HepG2 (cell line): ENCODE data around the gene ZFAND6. TPM values are rescaled to one million over a fixed set of nuclear protein-coding genes. Genes with fewer than 3 reads are reported as not detected.

Experiments
- BHLHE40 ChIP-seq: IDR thresholded peaks from 2 replicates; pipeline ENCODE4 v1.6.1; 2011; ENCODE audit warnings: low read length, improper control_type of control experiment
- CERS6 ChIP-seq: sonication (generic); formaldehyde crosslinking; IDR thresholded peaks from 2 replicates; pipeline ENCODE4 v1.5.0; 2020; ENCODE audit warnings: missing genetic modification reagents
- FOSL2 ChIP-seq: sonication (generic); formaldehyde crosslinking; IDR thresholded peaks from 2 replicates; pipeline ENCODE4 v1.4.0; 2020; ENCODE audit warnings: missing genetic modification reagents
- GLI4 ChIP-seq: sonication (generic); formaldehyde crosslinking; IDR thresholded peaks from 2 replicates; pipeline ENCODE4 v1.5.1; 2020; ENCODE audit warnings: missing genetic modification reagents, mild to moderate bottlenecking, moderate library complexity, borderline replicate concordance
- HNF4G ChIP-seq, 2 experiments: sonication (generic) in 1 of 2; formaldehyde crosslinking in 1 of 2; IDR thresholded peaks; 2 replicates each; pipeline versions ENCODE4 v1.4.0 to v1.6.1; 2011 to 2020; ENCODE audit warnings: borderline replicate concordance in 2 of 2, low read depth in 2 of 2, mild to moderate bottlenecking in 2 of 2, low read length in 1 of 2, missing genetic modification reagents in 1 of 2, moderate library complexity in 1 of 2
- HNRNPK ChIP-seq: fragments of 200-400 bp; formaldehyde crosslinking; IDR thresholded peaks from 2 replicates; pipeline ENCODE4 v1.6.1; 2018; ENCODE audit warnings: low read length, low read depth, moderate library complexity, mild to moderate bottlenecking; ENCODE audit not compliant: poor library complexity, severe bottlenecking
- KLF12 ChIP-seq: sonication (generic); formaldehyde crosslinking; IDR thresholded peaks from 2 replicates; pipeline ENCODE4 v1.4.0; 2020; ENCODE audit warnings: missing genetic modification reagents, borderline replicate concordance
- RERE ChIP-seq: IDR thresholded peaks from 2 replicates; pipeline ENCODE4 v1.6.1; 2016; ENCODE audit warnings: low read depth, missing genetic modification reagents, missing compliant biosample characterization
- SP5 ChIP-seq: IDR thresholded peaks from 2 replicates; pipeline ENCODE4 v1.6.1; 2016; ENCODE audit warnings: low read depth, borderline replicate concordance
- TCF12 ChIP-seq, 2 experiments: fragments of 450-650 bp in 1 of 2; sonication (generic) in 1 of 2; formaldehyde crosslinking in 1 of 2; IDR thresholded peaks; 2 replicates each; pipeline versions ENCODE4 v1.6.1 to v1.8.0; 2017 to 2022; ENCODE audit warnings: antibody characterized with exemption in 1 of 2, mild to moderate bottlenecking in 1 of 2, missing genetic modification reagents in 1 of 2, moderate library complexity in 1 of 2
- TFAP4 ChIP-seq: sonication (generic); IDR thresholded peaks from 2 replicates; pipeline ENCODE4 v1.6.1; 2016; ENCODE audit warnings: low read depth, borderline replicate concordance
- ZNF224 ChIP-seq: sonication (generic); formaldehyde crosslinking; IDR thresholded peaks from 2 replicates; pipeline ENCODE4 v1.5.0; 2020; ENCODE audit warnings: mild to moderate bottlenecking, missing genetic modification reagents
- ZNF546 ChIP-seq: sonication (generic); formaldehyde crosslinking; conservative IDR thresholded peaks from 2 replicates; pipeline ENCODE4 v1.8.1; 2023; ENCODE audit warnings: mild to moderate bottlenecking, missing genetic modification reagents
- ZNF556 ChIP-seq: sonication (generic); formaldehyde crosslinking; IDR thresholded peaks from 2 replicates; pipeline ENCODE4 v1.4.0; 2020; ENCODE audit warnings: mild to moderate bottlenecking, missing genetic modification reagents, borderline replicate concordance
- ZNF747 ChIP-seq: sonication (generic); formaldehyde crosslinking; IDR thresholded peaks from 2 replicates; pipeline ENCODE4 v1.8.1; 2023; ENCODE audit warnings: missing genetic modification reagents, mild to moderate bottlenecking, borderline replicate concordance
- polyA plus RNA-seq, 8 experiments: library from polyadenylated mRNA; depleted of rRNA in 3 of 8; stranded (reverse) in 7 of 8; unstranded in 1 of 8; fragments of >200 nt; fragmentation: Illumina TruSeq in 4 of 8; extraction: Trizol in 4 of 8; gene quantifications; 2 replicates each; pipeline versions ENCODE4 v1.2.1 to v1.2.3, GENCODE V29; 2011 to 2016; ENCODE audit warnings: low read depth in 4 of 8, missing spikeins in 1 of 8, mixed read lengths in 1 of 8; ENCODE audit not compliant: insufficient read depth in 1 of 8
- total RNA-seq, 5 experiments: library from RNA; depleted of rRNA; stranded (reverse); fragments of >200 nt; fragmentation: Illumina TruSeq; extraction: Trizol; gene quantifications; 2 replicates each; pipeline ENCODE4 v1.2.3, GENCODE V29; 2016; ENCODE audit warnings: low read depth in 1 of 5

The ZFAND6 gene
- total and polyA plus RNA-seq, 2 of the 13 experiments (the other 11 are each of a cell fraction or from before 2014, with no cell fraction given) = 84.2 to 115 TPM

- TF ChIP-seq ZNF546 (CRISPR knock-in tag) (0 out of 2 replicates have a peak, but pooled peaks have one; percentile 73), GLI4 (CRISPR knock-in tag) (no peak), TCF12 (IDR thresholded peaks at IDR 0.05) (no peak), TCF12 (CRISPR knock-in tag; IDR thresholded peaks at IDR 0.05) (0 out of 2 replicates have a peak, but pooled peaks have one; percentile 58), ZNF747 (0 out of 2 replicates have a peak, but pooled peaks have one; percentile 61), HNF4G (IDR thresholded peaks at IDR 0.05; ENCODE audit: borderline replicate concordance, low read depth, low read length) (peak; percentile 26; the same call in 1 of the 2 replicates), HNF4G (CRISPR knock-in tag; IDR thresholded peaks at IDR 0.05; ENCODE audit: borderline replicate concordance, low read depth) (no peak), BHLHE40 (no peak), SP5 (CRISPR knock-in tag) (peak; percentile 87), HNRNPK (peak; percentile 74), RERE (CRISPR knock-in tag) (no peak), KLF12 (CRISPR knock-in tag) (0 out of 2 replicates have a peak, but pooled peaks have one; percentile 19), FOSL2 (CRISPR knock-in tag) (peak; percentile 16; the same call in 1 of the 2 replicates), CERS6 (CRISPR knock-in tag) (no peak), ZNF224 (CRISPR knock-in tag) (no peak), TFAP4 (0 out of 2 replicates have a peak, but pooled peaks have one; percentile 12), ZNF556 (CRISPR knock-in tag) (peak; percentile 62; the same call in 1 of the 2 replicates)
These were observed 93.7 kb downstream of the ZFAND6 start, which contains the start of gene FAH (continued) for GRCh38 chr15:80152896-80153876.
